ENCODE measurements around the gene RAB25.

- no peak for TF ChIP-seq CTCF (conservative IDR thresholded peaks at IDR 0.05; ENCODE audit: low read length)
- TF ChIP-seq EZH2phosphoT487 (IDR thresholded peaks at IDR 0.05; ENCODE audit: borderline replicate concordance, low read depth, low read length): no peak
These were observed 12.2 kb downstream of the RAB25 start for GRCh38 chr1:156073110-156073687.
